A549 (cell line): ENCODE data around the gene PCDH18. TPM values are rescaled to one million over a fixed set of nuclear protein-coding genes. Genes with fewer than 3 reads are reported as not detected.
A peak's percentile ranks its signal among the peaks of the same experiment; 100 is the strongest.

Experiments
- ATAC-seq, 2 experiments: fragments of 200-7000 bp in 1 of 2; fragments of >200 bp in 1 of 2; cut with Nextera tagmentation in 1 of 2; cut with Tn5 transposase in 1 of 2; 3 replicates each; pipeline versions ENCODE4 v1.8.0 to v1.9.1; 2018 to 2020; ENCODE audit warnings: mild to moderate bottlenecking in 1 of 2, moderate library complexity in 1 of 2
- CTCF ChIA-PET: fragments of 300-600 bp; sonication (Branson Sonifier 250); formaldehyde crosslinking; extraction: SDS; loops from one replicate; lab custom pipeline; 2021; ENCODE audit warnings: antibody characterized with exemption, inconsistent platforms; lab: Yijun Ruan, JAX
- POLR2A ChIA-PET: fragments of 350-600 bp; formaldehyde crosslinking; extraction: SDS; loops from one replicate; lab custom pipeline; 2021; ENCODE audit warnings: antibody characterized with exemption, inconsistent platforms; lab: Yijun Ruan, JAX
- DNase-seq, 2 experiments: peaks; one replicate each; pipeline versions ENCODE4 v3.0.0 to v3.0.0-alpha.2; 2011 to 2016; ENCODE audit warnings: low read depth in 1 of 2, low spot score in 1 of 2
- FAIRE-seq: peaks from 2 replicates; lab custom pipeline; 2011; peaks lifted over from hg19 to GRCh38; lab: Jason Lieb, UNC
- H3K27ac ChIP-seq, 2 experiments: fragments of >200 bp; sonication (Bioruptor Twin); formaldehyde crosslinking; 3 replicates each; pipeline ENCODE4 v1.5.1; 2016 to 2017
- H3K4me1 ChIP-seq: fragments of >200 bp; sonication (Bioruptor Twin); formaldehyde crosslinking; 3 replicates; pipeline ENCODE4 v1.6.1; 2016
- H3K4me2 ChIP-seq: fragments of >200 bp; sonication (Bioruptor Twin); formaldehyde crosslinking; 3 replicates; pipeline ENCODE4 v1.6.1; 2016
- H3K4me3 ChIP-seq: fragments of >200 bp; sonication (Bioruptor Twin); formaldehyde crosslinking; 3 replicates; pipeline ENCODE4 v1.5.1; 2016
- H3K9me3 ChIP-seq: fragments of >200 bp; sonication (Bioruptor Twin); formaldehyde crosslinking; 3 replicates; pipeline ENCODE4 v1.6.1; 2016
- BHLHE40 ChIP-seq: IDR thresholded peaks from 2 replicates; pipeline ENCODE4 v1.6.1; 2012; ENCODE audit warnings: low read depth, low read length, inconsistent platforms
- CEBPB ChIP-seq, 2 experiments: fragments of >200 bp in 1 of 2; sonication (Bioruptor Twin) in 1 of 2; formaldehyde crosslinking in 1 of 2; IDR thresholded peaks; 2 replicates each; pipeline ENCODE4 v1.6.1; 2012 to 2016
- CHD4 ChIP-seq: fragments of 200-600 bp; sonication (generic); IDR thresholded peaks from 2 replicates; pipeline ENCODE4 v1.6.1; 2016; ENCODE audit warnings: antibody characterized with exemption, mild to moderate bottlenecking, borderline replicate concordance
- EHF ChIP-seq: fragments of 250-450 bp; sonication (Bioruptor Pico); IDR thresholded peaks from 2 replicates; pipeline ENCODE4 v1.5.0; 2020; ENCODE audit warnings: mild to moderate bottlenecking
- EHMT2 ChIP-seq: fragments of 200-600 bp; sonication (generic); IDR thresholded peaks from 2 replicates; pipeline ENCODE4 v1.6.1; 2016; ENCODE audit warnings: antibody characterized with exemption, low read depth, mild to moderate bottlenecking, moderate library complexity
- EP300 ChIP-seq, 2 experiments: fragments of >200 bp; sonication (Bioruptor Twin); formaldehyde crosslinking; IDR thresholded peaks; 2 replicates in 1 of 2; 3 replicates in 1 of 2; pipeline ENCODE4 v1.6.1; 2016 to 2017
- FOSB ChIP-seq: fragments of 250-450 bp; sonication (Bioruptor Pico); IDR thresholded peaks from 2 replicates; pipeline ENCODE4 v1.5.0; 2020; ENCODE audit warnings: mild to moderate bottlenecking, moderate library complexity
- FOSL2 ChIP-seq, 2 experiments: fragments of 450-650 bp in 1 of 2; fragments of >200 bp in 1 of 2; sonication (Bioruptor Twin) in 1 of 2; formaldehyde crosslinking; IDR thresholded peaks; 2 replicates each; pipeline versions ENCODE4 v1.5.0 to v1.6.1; 2016 to 2020; ENCODE audit warnings: mild to moderate bottlenecking in 1 of 2, moderate library complexity in 1 of 2
- HEYL ChIP-seq: fragments of 250-450 bp; sonication (Bioruptor Pico); IDR thresholded peaks from 2 replicates; pipeline ENCODE4 v1.8.0; 2021; ENCODE audit warnings: mild to moderate bottlenecking, moderate library complexity
- HOXA7 ChIP-seq: fragments of 250-450 bp; sonication (Bioruptor Pico); IDR thresholded peaks from 2 replicates; pipeline ENCODE4 v1.5.0; 2020; ENCODE audit warnings: mild to moderate bottlenecking, moderate library complexity
- HOXB13 ChIP-seq: fragments of 250-450 bp; sonication (Bioruptor Pico); IDR thresholded peaks from 2 replicates; pipeline ENCODE4 v1.5.0; 2020; ENCODE audit warnings: low read depth, mild to moderate bottlenecking, moderate library complexity
- JUNB ChIP-seq: fragments of >200 bp; sonication (Bioruptor Twin); formaldehyde crosslinking; IDR thresholded peaks from 2 replicates; pipeline ENCODE4 v1.6.1; 2016
- KDM5A ChIP-seq: fragments of 200-600 bp; sonication (generic); IDR thresholded peaks from 2 replicates; pipeline ENCODE4 v1.6.1; 2016; ENCODE audit warnings: antibody characterized with exemption, mild to moderate bottlenecking
- MAFK ChIP-seq: fragments of 450-650 bp; IDR thresholded peaks from 2 replicates; pipeline ENCODE4 v1.6.1; 2014; ENCODE audit not compliant: partially characterized antibody
- MAZ ChIP-seq: fragments of 150-350 bp; IDR thresholded peaks from 2 replicates; pipeline ENCODE4 v1.6.1; 2014; ENCODE audit warnings: antibody characterized with exemption, low read depth, low read length, borderline replicate concordance
- MYC ChIP-seq: IDR thresholded peaks from 2 replicates; pipeline ENCODE4 v1.6.1; 2012; ENCODE audit warnings: mild to moderate bottlenecking, inconsistent platforms, low read length, improper control_type of control experiment, borderline replicate concordance
- NFE2L2 ChIP-seq: fragments of 150-350 bp; conservative IDR thresholded peaks from 2 replicates; pipeline ENCODE4 v1.6.1; 2014; ENCODE audit warnings: low read length
- NPAS2 ChIP-seq: fragments of 250-450 bp; sonication (Bioruptor Pico); IDR thresholded peaks from 2 replicates; pipeline ENCODE4 v1.8.0; 2022; ENCODE audit warnings: mild to moderate bottlenecking, moderate library complexity, borderline replicate concordance
- POLR2AphosphoS2 ChIP-seq: conservative IDR thresholded peaks from 2 replicates; pipeline ENCODE4 v1.6.1; 2012; ENCODE audit warnings: low read length, improper control_type of control experiment, inconsistent platforms
- RARB ChIP-seq: fragments of 250-450 bp; sonication (Bioruptor Pico); IDR thresholded peaks from 2 replicates; pipeline ENCODE4 v1.8.0; 2021; ENCODE audit warnings: mild to moderate bottlenecking, moderate library complexity
- RFX5 ChIP-seq: fragments of 450-650 bp; IDR thresholded peaks from 2 replicates; pipeline ENCODE4 v1.7.1; 2014; ENCODE audit warnings: antibody characterized with exemption, mild to moderate bottlenecking, moderate library complexity
- RNF2 ChIP-seq: fragments of 200-600 bp; sonication (generic); IDR thresholded peaks from 2 replicates; pipeline ENCODE4 v1.6.1; 2016; ENCODE audit warnings: low read depth, mild to moderate bottlenecking, antibody characterized with exemption, moderate library complexity, borderline replicate concordance
- SMC3 ChIP-seq: fragments of >200 bp; sonication (Bioruptor Twin); formaldehyde crosslinking; IDR thresholded peaks from 3 replicates; pipeline ENCODE4 v1.6.1; 2018; ENCODE audit warnings: inconsistent platforms
- SREBF2 ChIP-seq: fragments of 450-650 bp; IDR thresholded peaks from 2 replicates; pipeline ENCODE4 v1.6.1; 2014; ENCODE audit warnings: mild to moderate bottlenecking, moderate library complexity
- ZC3H11A ChIP-seq: fragments of 450-650 bp; IDR thresholded peaks from 2 replicates; pipeline ENCODE4 v1.6.1; 2014; ENCODE audit warnings: antibody characterized with exemption, mild to moderate bottlenecking
- ZSCAN20 ChIP-seq: fragments of 250-450 bp; sonication (Bioruptor Pico); IDR thresholded peaks from 2 replicates; pipeline ENCODE4 v1.8.0; 2022; ENCODE audit warnings: mild to moderate bottlenecking, moderate library complexity
- WGBS: methylation state at CpG from one replicate; pipeline ENCODE4 v1.1.6; 2017; ENCODE audit errors: missing lambda C conversion rate; 5-methylcytosine and 5-hydroxymethylcytosine counted together
- polyA plus RNA-seq, 4 experiments: library from polyadenylated mRNA; depleted of rRNA in 3 of 4; stranded (reverse); fragments of >200 nt; fragmentation: RNase III in 1 of 4; extraction: RNeasy Plus Mini Kit Qiagen cat#74134 plus additional on column Dnase treatment in 1 of 4; gene quantifications; 2 replicates in 3 of 4; 3 replicates in 1 of 4; pipeline ENCODE4 v1.2.3, GENCODE V29; 2011 to 2017
- TF ChIP-seq, protein P1 (sequence below): IDR thresholded peaks from 2 replicates; pipeline ENCODE4 v1.6.1; 2012
- TF ChIP-seq, protein P2 (sequence below): fragments of 450-650 bp; IDR thresholded peaks from 2 replicates; pipeline ENCODE4 v1.6.1; 2014; ENCODE audit warnings: antibody characterized with exemption
- TF ChIP-seq, protein P3 (sequence below): fragments of >200 bp; sonication (Bioruptor Twin); formaldehyde crosslinking; IDR thresholded peaks from 2 replicates; pipeline ENCODE4 v1.6.1; 2016
- TF ChIP-seq, protein P4 (sequence below): fragments of >200 bp; sonication (Bioruptor Twin); formaldehyde crosslinking; IDR thresholded peaks from 3 replicates; pipeline ENCODE4 v1.6.1; 2016

Gene PCDH18
- polyA plus RNA-seq, 2 of the 4 experiments (the other 2 are of a cell fraction): 0.04 TPM; not detected in 1

DNA sequence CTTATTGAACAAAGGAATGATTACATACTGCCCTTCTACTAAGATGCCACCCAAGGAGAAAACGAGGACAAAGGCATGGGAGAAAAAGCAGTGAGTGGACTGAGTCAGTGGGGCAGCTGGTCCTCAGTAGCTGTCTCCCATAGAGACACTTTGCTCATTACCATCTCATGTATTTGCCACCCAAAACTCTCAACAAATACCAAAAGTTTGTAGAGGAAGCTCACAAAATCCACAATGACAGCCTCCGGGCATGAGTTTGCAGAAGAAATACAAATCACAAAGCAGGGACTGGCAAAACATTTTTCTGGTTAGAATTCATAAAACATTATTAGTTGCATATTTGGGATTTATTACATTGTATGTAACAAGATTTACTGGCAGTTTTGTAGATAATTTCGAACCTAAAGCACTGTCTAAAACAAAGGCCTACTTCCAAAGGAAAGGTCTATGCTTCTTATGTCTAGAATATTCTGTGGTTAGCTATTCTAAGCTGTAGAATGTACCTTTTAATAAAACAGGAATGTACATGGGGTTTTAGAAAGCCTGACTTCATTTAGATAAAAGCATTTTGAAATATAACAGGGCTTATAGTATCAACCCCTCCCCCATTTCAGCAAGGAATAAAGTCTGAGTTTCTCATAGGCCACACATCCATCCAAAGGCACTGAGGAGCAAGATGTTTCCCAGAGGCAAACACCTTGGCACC is 17.7 kb downstream of the PCDH18 start:
- DNase-seq: no peak
- ATAC-seq: no peak
- WGBS: 66% methylated on average over 3 of the region's 3 CpGs
- CTCF ChIA-PET: no interaction called here
- POLR2A ChIA-PET: no interaction called here
- TF ChIP-seq HOXA7 (CRISPR knock-in tag): no peak
- no peak for TF ChIP-seq RNF2
- no peak for TF ChIP-seq NPAS2
- TF ChIP-seq EHMT2: no peak
- TF ChIP-seq CHD4: no peak
- TF ChIP-seq MAFK: no peak
- no peak for TF ChIP-seq MYC
- TF ChIP-seq, protein P1, sequence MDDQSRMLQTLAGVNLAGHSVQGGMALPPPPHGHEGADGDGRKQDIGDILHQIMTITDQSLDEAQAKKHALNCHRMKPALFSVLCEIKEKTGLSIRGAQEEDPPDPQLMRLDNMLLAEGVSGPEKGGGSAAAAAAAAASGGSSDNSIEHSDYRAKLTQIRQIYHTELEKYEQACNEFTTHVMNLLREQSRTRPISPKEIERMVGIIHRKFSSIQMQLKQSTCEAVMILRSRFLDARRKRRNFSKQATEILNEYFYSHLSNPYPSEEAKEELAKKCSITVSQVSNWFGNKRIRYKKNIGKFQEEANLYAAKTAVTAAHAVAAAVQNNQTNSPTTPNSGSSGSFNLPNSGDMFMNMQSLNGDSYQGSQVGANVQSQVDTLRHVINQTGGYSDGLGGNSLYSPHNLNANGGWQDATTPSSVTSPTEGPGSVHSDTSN: no peak
- TF ChIP-seq KDM5A: no peak
- no peak for TF ChIP-seq ZC3H11A
- no peak for TF ChIP-seq CEBPB (IDR thresholded peaks at IDR 0.05)
- TF ChIP-seq JUNB: no peak
- TF ChIP-seq POLR2AphosphoS2: no peak
- TF ChIP-seq RARB (CRISPR knock-in tag): no peak
- Histone ChIP-seq H3K4me1 (peaks cover 4% of the 10 kb centered on the region; the same call in 1 of the 3 replicates), H3K4me2 (no peak overlapping the region), H3K9me3 (no peaks in the 10 kb centered on the region), H3K27ac (no peak overlapping the region), H3K4me3 (no peak overlapping the region)
- FAIRE-seq: no peak

DNA sequence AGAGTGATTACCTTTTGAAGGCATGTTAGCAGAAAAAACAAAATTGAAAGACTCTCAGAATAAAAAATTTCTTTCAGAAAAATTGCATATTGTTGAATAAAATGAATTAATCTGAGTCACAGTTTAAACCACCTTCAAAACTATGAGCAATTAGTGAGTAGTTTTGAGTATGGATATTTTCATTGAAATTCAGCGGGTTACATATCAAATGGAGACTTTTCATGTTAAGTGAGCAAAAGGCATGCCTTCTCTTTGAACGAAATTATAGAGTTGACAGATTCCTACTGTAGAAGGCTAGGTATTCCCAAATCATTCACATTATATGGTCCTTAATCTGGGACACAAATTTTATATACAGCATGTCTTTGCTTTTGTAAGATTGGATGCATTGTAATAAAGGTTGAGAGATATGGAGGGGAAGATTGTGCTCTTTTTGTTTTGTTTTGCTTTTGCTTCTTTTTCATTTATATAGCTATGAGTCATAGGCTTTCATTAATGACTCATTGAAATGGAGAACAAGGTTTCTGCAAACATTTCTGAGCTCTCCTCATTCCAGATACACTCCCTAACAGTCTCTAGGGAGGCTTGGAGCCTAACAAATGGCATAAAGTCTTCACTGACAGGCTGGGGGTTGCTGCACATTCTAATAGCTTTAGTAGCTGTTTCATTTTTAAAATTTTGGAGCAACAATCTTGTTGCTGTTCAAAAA is 21.6 kb downstream of the PCDH18 start:
- POLR2A ChIA-PET: no interaction called here
- TF ChIP-seq, protein P2, sequence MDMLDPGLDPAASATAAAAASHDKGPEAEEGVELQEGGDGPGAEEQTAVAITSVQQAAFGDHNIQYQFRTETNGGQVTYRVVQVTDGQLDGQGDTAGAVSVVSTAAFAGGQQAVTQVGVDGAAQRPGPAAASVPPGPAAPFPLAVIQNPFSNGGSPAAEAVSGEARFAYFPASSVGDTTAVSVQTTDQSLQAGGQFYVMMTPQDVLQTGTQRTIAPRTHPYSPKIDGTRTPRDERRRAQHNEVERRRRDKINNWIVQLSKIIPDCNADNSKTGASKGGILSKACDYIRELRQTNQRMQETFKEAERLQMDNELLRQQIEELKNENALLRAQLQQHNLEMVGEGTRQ: no peak
- peak; percentile 60 for TF ChIP-seq FOSL2 (IDR thresholded peaks at IDR 0.05)
- TF ChIP-seq FOSL2 (CRISPR knock-in tag; IDR thresholded peaks at IDR 0.05): peak; percentile 86
- no peak for TF ChIP-seq HEYL (CRISPR knock-in tag)
- peak in 1 of 2 experiments; percentile 52 for DNase-seq
- H3K4me1 ChIP-seq: peaks cover 4% of the 10 kb centered on the region; the same call in 1 of the 3 replicates
- H3K9me3 ChIP-seq: no peaks in the 10 kb centered on the region
- H3K4me3 ChIP-seq: no peak overlapping the region
- no peak overlapping the region for H3K27ac ChIP-seq
- 13% methylated on average over 2 of the region's 2 CpGs for WGBS
- CTCF ChIA-PET: no interaction called here
- H3K4me2 ChIP-seq: peak overlapping the region; percentile 36
- peak in 1 of 2 experiments; percentile 76; a peak in 3 of 6 replicates for ATAC-seq
- FAIRE-seq: no peak

DNA sequence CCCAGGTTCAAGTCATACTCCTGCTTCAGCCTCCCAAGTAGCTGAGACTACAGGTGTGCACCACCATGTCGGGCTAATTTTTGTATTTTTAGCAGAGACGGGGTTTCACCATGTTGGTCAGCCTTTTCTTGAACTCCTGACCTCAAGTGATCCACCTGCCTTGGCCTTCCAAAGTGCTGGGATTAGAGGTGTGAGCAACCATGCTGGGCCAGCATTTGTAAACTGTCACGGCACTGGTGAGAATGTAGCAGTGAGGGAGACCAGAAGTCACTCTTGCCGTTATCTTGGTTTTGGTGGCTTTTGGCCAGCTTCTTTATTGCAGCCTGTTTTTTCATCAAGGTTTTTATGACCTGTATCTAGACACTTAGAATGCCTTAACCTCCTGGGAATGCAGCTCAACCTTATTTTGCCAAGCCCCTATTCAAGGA is 22.4 kb downstream of the PCDH18 start:
- ChIA-PET CTCF (no interaction called here), POLR2A (no interaction called here)
- ATAC-seq (no peak), FAIRE-seq (no peak), DNase-seq (no peak)
- H3K9me3 ChIP-seq: no peaks in the 10 kb centered on the region
- peaks cover 4% of the 10 kb centered on the region; the same call in 1 of the 3 replicates for H3K4me1 ChIP-seq
- H3K4me2 ChIP-seq: no peak overlapping the region
- no peak overlapping the region for H3K27ac ChIP-seq
- 69% methylated on average over 2 of the region's 4 CpGs for WGBS
- H3K4me3 ChIP-seq: no peak overlapping the region
- TF ChIP-seq EHF (CRISPR knock-in tag): no peak
- TF ChIP-seq HOXB13: no peak
- no peak for TF ChIP-seq FOSB (CRISPR knock-in tag)
- TF ChIP-seq, protein P3, sequence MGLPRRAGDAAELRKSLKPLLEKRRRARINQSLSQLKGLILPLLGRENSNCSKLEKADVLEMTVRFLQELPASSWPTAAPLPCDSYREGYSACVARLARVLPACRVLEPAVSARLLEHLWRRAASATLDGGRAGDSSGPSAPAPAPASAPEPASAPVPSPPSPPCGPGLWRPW: no peak
- no peak for TF ChIP-seq RNF2
- no peak for TF ChIP-seq RFX5
- TF ChIP-seq MAZ: no peak
- TF ChIP-seq, protein P4, sequence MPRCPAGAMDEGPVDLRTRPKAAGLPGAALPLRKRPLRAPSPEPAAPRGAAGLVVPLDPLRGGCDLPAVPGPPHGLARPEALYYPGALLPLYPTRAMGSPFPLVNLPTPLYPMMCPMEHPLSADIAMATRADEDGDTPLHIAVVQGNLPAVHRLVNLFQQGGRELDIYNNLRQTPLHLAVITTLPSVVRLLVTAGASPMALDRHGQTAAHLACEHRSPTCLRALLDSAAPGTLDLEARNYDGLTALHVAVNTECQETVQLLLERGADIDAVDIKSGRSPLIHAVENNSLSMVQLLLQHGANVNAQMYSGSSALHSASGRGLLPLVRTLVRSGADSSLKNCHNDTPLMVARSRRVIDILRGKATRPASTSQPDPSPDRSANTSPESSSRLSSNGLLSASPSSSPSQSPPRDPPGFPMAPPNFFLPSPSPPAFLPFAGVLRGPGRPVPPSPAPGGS: no peak
- TF ChIP-seq, protein P1: no peak
- no peak for TF ChIP-seq NFE2L2
- no peak for TF ChIP-seq MAFK
- no peak for TF ChIP-seq SREBF2
- no peak for TF ChIP-seq ZSCAN20 (CRISPR knock-in tag)
- TF ChIP-seq EP300 (IDR thresholded peaks at IDR 0.05): no peak
- no peak for TF ChIP-seq BHLHE40
- TF ChIP-seq SMC3: no peak
